Measurements from ENCODE around the gene PHYKPL.

Gene PHYKPL

GRCh38 chr5:178193251-178193809 is 39.3 kb downstream of the PHYKPL start:
- no peak for DNase-seq

GRCh38 chr5:178192787-178193186 is 39.8 kb downstream of the PHYKPL start:
- H3K36me3 Mint-ChIP-seq (ENCODE audit: low read depth), result no peaks in the 10 kb centered on the region
- H3K4me3 Mint-ChIP-seq, result no peak overlapping the region
- peaks cover 13% of the 10 kb centered on the region for H3K4me1 Mint-ChIP-seq
- DNase-seq, result no peak
- peaks cover 19% of the 10 kb centered on the region for H3K27me3 Mint-ChIP-seq
- no peak overlapping the region for H3K27ac Mint-ChIP-seq
- H3K9me3 Mint-ChIP-seq, result no peaks in the 10 kb centered on the region
- ATAC-seq, result no peak

More at GRCh38 chr5:178193251-178193809, 39.3 kb downstream of the PHYKPL start:
- Mint-ChIP-seq H3K4me1 (peaks cover 13% of the 10 kb centered on the region), H3K27me3 (peaks cover 19% of the 10 kb centered on the region), H3K27ac (no peak overlapping the region), H3K9me3 (no peaks in the 10 kb centered on the region), H3K36me3 (ENCODE audit: low read depth) (no peaks in the 10 kb centered on the region), H3K4me3 (no peak overlapping the region)
- no peak for ATAC-seq

GRCh38 chr5:178192244-178192643 is 40.4 kb downstream of the PHYKPL start:
- ATAC-seq (no peak), DNase-seq (no peak)
- Mint-ChIP-seq H3K4me3 (no peak overlapping the region), H3K27me3 (peaks cover 19% of the 10 kb centered on the region), H3K4me1 (peaks cover 13% of the 10 kb centered on the region), H3K36me3 (ENCODE audit: low read depth) (no peaks in the 10 kb centered on the region), H3K9me3 (no peaks in the 10 kb centered on the region), H3K27ac (no peak overlapping the region)

- H3K4me1 Mint-ChIP-seq, result peaks cover 14% of the 10 kb centered on the region
- ATAC-seq, result no peak
- DNase-seq, result no peak
- H3K27ac Mint-ChIP-seq, result no peak overlapping the region
- no peak overlapping the region for H3K4me3 Mint-ChIP-seq
- no peaks in the 10 kb centered on the region for H3K36me3 Mint-ChIP-seq (ENCODE audit: low read depth)
- H3K27me3 Mint-ChIP-seq, result peaks cover 19% of the 10 kb centered on the region
- no peaks in the 10 kb centered on the region for H3K9me3 Mint-ChIP-seq
Observed at GRCh38 chr5:178191661-178192060, 40.9 kb downstream of the PHYKPL start.

- ATAC-seq (no peak), DNase-seq (no peak)
- Mint-ChIP-seq H3K27me3 (peaks cover 14% of the 10 kb centered on the region), H3K9me3 (no peaks in the 10 kb centered on the region), H3K27ac (no peak overlapping the region), H3K4me1 (peaks cover 16% of the 10 kb centered on the region), H3K4me3 (no peak overlapping the region), H3K36me3 (ENCODE audit: low read depth) (no peaks in the 10 kb centered on the region)
Observed at GRCh38 chr5:178189433-178189832, 43.2 kb downstream of the PHYKPL start.

- DNase-seq, result no peak
- no peaks in the 10 kb centered on the region for H3K9me3 Mint-ChIP-seq
- no peak for ATAC-seq
- no peak within 1 kb of the TSS for H3K4me3 Mint-ChIP-seq
- H3K4me1 Mint-ChIP-seq, result peaks cover 7% of the 10 kb centered on the region
- H3K36me3 Mint-ChIP-seq (ENCODE audit: low read depth), result no peaks in the 10 kb centered on the region
- no peak within 1 kb of the TSS for H3K27ac Mint-ChIP-seq
- no peaks in the 10 kb centered on the region for H3K27me3 Mint-ChIP-seq
Observed at GRCh38 chr5:178187014-178187413, 45.6 kb downstream of the PHYKPL start, which contains the start of gene GMCL2. GMCL2 (minus strand) TSS chr5:178187371; CDS start chr5:178187299, 72 bp downstream.

- no peak for DNase-seq
Observed at GRCh38 chr5:178186427-178186826, 46.2 kb downstream of the PHYKPL start.

GRCh38 chr5:178182158-178182876 is 50.3 kb downstream of the PHYKPL start:
- H3K9me3 Mint-ChIP-seq, result no peaks in the 10 kb centered on the region
- peaks cover 3% of the 10 kb centered on the region for H3K27me3 Mint-ChIP-seq
- DNase-seq (no peak), ATAC-seq (no peak)
- peaks cover 8% of the 10 kb centered on the region for H3K4me1 Mint-ChIP-seq
- H3K4me3 Mint-ChIP-seq, result no peak overlapping the region
- H3K27ac Mint-ChIP-seq, result no peak overlapping the region
- no peaks in the 10 kb centered on the region for H3K36me3 Mint-ChIP-seq (ENCODE audit: low read depth)

More at GRCh38 chr5:178186427-178186826, 46.2 kb downstream of the PHYKPL start:
- no peak overlapping the region for H3K27ac Mint-ChIP-seq
- no peak overlapping the region for H3K4me3 Mint-ChIP-seq
- ATAC-seq, result peak; percentile 61
- H3K36me3 Mint-ChIP-seq (ENCODE audit: low read depth), result no peaks in the 10 kb centered on the region
- H3K4me1 Mint-ChIP-seq, result peaks cover 8% of the 10 kb centered on the region
- H3K27me3 Mint-ChIP-seq, result no peaks in the 10 kb centered on the region
- H3K9me3 Mint-ChIP-seq, result no peaks in the 10 kb centered on the region

- Mint-ChIP-seq H3K36me3 (ENCODE audit: low read depth) (no peaks in the 10 kb centered on the region), H3K9me3 (no peaks in the 10 kb centered on the region), H3K27me3 (peaks cover 3% of the 10 kb centered on the region), H3K4me1 (peaks cover 5% of the 10 kb centered on the region), H3K4me3 (no peak overlapping the region), H3K27ac (no peak overlapping the region)
- no peak for ATAC-seq
- DNase-seq, result no peak
Observed at GRCh38 chr5:178180141-178180863, 52.3 kb downstream of the PHYKPL start.

GRCh38 chr5:178177569-178177968 is 55.0 kb downstream of the PHYKPL start:
- H3K27me3 Mint-ChIP-seq, result peaks cover 3% of the 10 kb centered on the region

GRCh38 chr5:178176791-178177190 is 55.8 kb downstream of the PHYKPL start:
- no peaks in the 10 kb centered on the region for H3K9me3 Mint-ChIP-seq
- no peaks in the 10 kb centered on the region for H3K36me3 Mint-ChIP-seq (ENCODE audit: low read depth)
- peaks cover 3% of the 10 kb centered on the region for H3K27me3 Mint-ChIP-seq
- DNase-seq, result no peak
- ATAC-seq, result no peak
- H3K4me3 Mint-ChIP-seq, result no peak overlapping the region
- H3K27ac Mint-ChIP-seq, result no peak overlapping the region
- no peaks in the 10 kb centered on the region for H3K4me1 Mint-ChIP-seq

More at GRCh38 chr5:178177569-178177968, 55.0 kb downstream of the PHYKPL start:
- peaks cover 5% of the 10 kb centered on the region for H3K4me1 Mint-ChIP-seq
- DNase-seq (no peak), ATAC-seq (no peak)
- no peak overlapping the region for H3K27ac Mint-ChIP-seq
- no peak overlapping the region for H3K4me3 Mint-ChIP-seq
- no peaks in the 10 kb centered on the region for H3K36me3 Mint-ChIP-seq (ENCODE audit: low read depth)
- no peaks in the 10 kb centered on the region for H3K9me3 Mint-ChIP-seq

- no peaks in the 10 kb centered on the region for H3K4me1 Mint-ChIP-seq
Observed at GRCh38 chr5:178174456-178174855, 58.1 kb downstream of the PHYKPL start.

GRCh38 chr5:178170455-178170854 is 62.1 kb downstream of the PHYKPL start:
- no peak overlapping the region for H3K27ac Mint-ChIP-seq
- ATAC-seq (no peak), DNase-seq (no peak)
- no peak overlapping the region for H3K4me3 Mint-ChIP-seq
- no peaks in the 10 kb centered on the region for H3K4me1 Mint-ChIP-seq
- no peaks in the 10 kb centered on the region for H3K36me3 Mint-ChIP-seq (ENCODE audit: low read depth)
- peaks cover 3% of the 10 kb centered on the region for H3K27me3 Mint-ChIP-seq
- no peaks in the 10 kb centered on the region for H3K9me3 Mint-ChIP-seq

More at GRCh38 chr5:178174456-178174855, 58.1 kb downstream of the PHYKPL start:
- Mint-ChIP-seq H3K4me3 (no peak overlapping the region), H3K9me3 (no peaks in the 10 kb centered on the region), H3K36me3 (ENCODE audit: low read depth) (no peaks in the 10 kb centered on the region), H3K27me3 (peaks cover 3% of the 10 kb centered on the region), H3K27ac (no peak overlapping the region)
- no peak for DNase-seq
- no peak for ATAC-seq

GRCh38 chr5:178165581-178165980 is 67.0 kb downstream of the PHYKPL start:
- DNase-seq (no peak), ATAC-seq (no peak)
- Mint-ChIP-seq H3K9me3 (no peaks in the 10 kb centered on the region), H3K4me1 (peaks cover 3% of the 10 kb centered on the region), H3K36me3 (ENCODE audit: low read depth) (no peaks in the 10 kb centered on the region), H3K27me3 (peaks cover 15% of the 10 kb centered on the region), H3K27ac (no peak overlapping the region), H3K4me3 (no peak overlapping the region)
